ENCODE data around the gene LGALS7.

- no peak for TF ChIP-seq CTCF (IDR thresholded peaks at IDR 0.05)
- TF ChIP-seq POLR2A (IDR thresholded peaks at IDR 0.05) = no peak
Measured at GRCh38 chr19:38734426-38735256, 38.7 kb downstream of the LGALS7 start.
